ENCODE measurements around the gene C2CD4A. TPM values are rescaled to one million over a fixed set of nuclear protein-coding genes. Genes with fewer than 3 reads are reported as not detected.

The C2CD4A gene
- total RNA-seq, 2 donors from 2014 or later, result not detected

GRCh38 chr15:62079594-62079993, 12.8 kb downstream of the C2CD4A start:
- Histone ChIP-seq H3K27ac (ENCODE audit: low read depth, low read length) (no peak overlapping the region), H3K9ac (ENCODE audit: extremely low read depth, low read length, poor library complexity, severe bottlenecking) (no peak overlapping the region), H3K4me3 (ENCODE audit: low read length) (no peak overlapping the region), H3K4me1 (ENCODE audit: control insufficient read depth, insufficient read depth, low read length) (no peaks in the 10 kb centered on the region), H3K36me3 (ENCODE audit: control insufficient read depth, insufficient read depth, low read length) (no peaks in the 10 kb centered on the region), H3K27me3 (ENCODE audit: control insufficient read depth, insufficient read depth, low read length, poor library complexity, severe bottlenecking) (no peaks in the 10 kb centered on the region), H3K9me3 (ENCODE audit: control insufficient read depth, low read length) (peaks cover 16% of the 10 kb centered on the region)
- Mint-ChIP-seq H3K9me3 (peaks cover 22% of the 10 kb centered on the region), H3K27me3 (ENCODE audit: insufficient read depth) (no peaks in the 10 kb centered on the region), H3K27ac (no peak overlapping the region), H3K4me3 (no peak overlapping the region), H3K36me3 (ENCODE audit: low read depth) (peaks cover 8% of the 10 kb centered on the region), H3K4me1 (peaks cover 6% of the 10 kb centered on the region)
- no peak for TF ChIP-seq CTCF (conservative IDR thresholded peaks at IDR 0.05)
- WGBS, 2 experiments (ENCODE audit: insufficient coverage in 1 of 2, insufficient read length in 1 of 2), result 80 to 92% methylated on average over 1 to 4 of the region's 4 CpGs
- DNase-seq, result no peak

- peaks cover 39% of the 10 kb centered on the region for H3K9me3 Mint-ChIP-seq
- Histone ChIP-seq H3K27ac (ENCODE audit: low read depth, low read length) (no peak overlapping the region), H3K4me3 (ENCODE audit: low read length) (peak overlapping the region; percentile 22), H3K4me1 (ENCODE audit: control insufficient read depth, insufficient read depth, low read length) (no peaks in the 10 kb centered on the region), H3K27me3 (ENCODE audit: control insufficient read depth, insufficient read depth, low read length, poor library complexity, severe bottlenecking) (no peaks in the 10 kb centered on the region), H3K36me3 (ENCODE audit: control insufficient read depth, insufficient read depth, low read length) (no peaks in the 10 kb centered on the region), H3K9ac (ENCODE audit: extremely low read depth, low read length, poor library complexity, severe bottlenecking) (no peak overlapping the region), H3K9me3 (ENCODE audit: control insufficient read depth, low read length) (peaks cover 27% of the 10 kb centered on the region)
- H3K27ac Mint-ChIP-seq, result no peak overlapping the region
- 83 to 87% methylated on average over 3 to 8 of the region's 9 CpGs for WGBS, 2 experiments (ENCODE audit: insufficient coverage in 1 of 2, insufficient read length in 1 of 2)
- TF ChIP-seq CTCF (conservative IDR thresholded peaks at IDR 0.05), result no peak
- peaks cover 10% of the 10 kb centered on the region for H3K36me3 Mint-ChIP-seq (ENCODE audit: low read depth)
- H3K27me3 Mint-ChIP-seq (ENCODE audit: insufficient read depth), result no peaks in the 10 kb centered on the region
- H3K4me3 Mint-ChIP-seq, result no peak overlapping the region
- DNase-seq, result no peak
- H3K4me1 Mint-ChIP-seq, result peaks cover 6% of the 10 kb centered on the region
These were observed 16.7 kb downstream of the C2CD4A start for GRCh38 chr15:62083194-62084154.

GRCh38 chr15:62085740-62086139, 19.0 kb downstream of the C2CD4A start:
- TF ChIP-seq CTCF (conservative IDR thresholded peaks at IDR 0.05), result no peak
- no peak overlapping the region for H3K27ac ChIP-seq (ENCODE audit: low read depth, low read length)
- Mint-ChIP-seq H3K9me3 (peaks cover 39% of the 10 kb centered on the region), H3K27ac (no peak overlapping the region), H3K4me3 (no peak overlapping the region), H3K27me3 (ENCODE audit: insufficient read depth) (no peaks in the 10 kb centered on the region), H3K4me1 (peaks cover 6% of the 10 kb centered on the region), H3K36me3 (ENCODE audit: low read depth) (peaks cover 10% of the 10 kb centered on the region)
- no peak overlapping the region for H3K9ac ChIP-seq (ENCODE audit: extremely low read depth, low read length, poor library complexity, severe bottlenecking)
- WGBS, 2 experiments (ENCODE audit: insufficient coverage in 1 of 2, insufficient read length in 1 of 2), result 80 to 88% methylated on average over 3 to 4 of the region's 4 CpGs
- no peak for DNase-seq
- peaks cover 27% of the 10 kb centered on the region for H3K9me3 ChIP-seq (ENCODE audit: control insufficient read depth, low read length)
- H3K36me3 ChIP-seq (ENCODE audit: control insufficient read depth, insufficient read depth, low read length), result no peaks in the 10 kb centered on the region
- no peaks in the 10 kb centered on the region for H3K4me1 ChIP-seq (ENCODE audit: control insufficient read depth, insufficient read depth, low read length)
- no peaks in the 10 kb centered on the region for H3K27me3 ChIP-seq (ENCODE audit: control insufficient read depth, insufficient read depth, low read length, poor library complexity, severe bottlenecking)
- no peak overlapping the region for H3K4me3 ChIP-seq (ENCODE audit: low read length)
